Measurements from ENCODE around the gene ELANE.

ELANE gene

DNA sequence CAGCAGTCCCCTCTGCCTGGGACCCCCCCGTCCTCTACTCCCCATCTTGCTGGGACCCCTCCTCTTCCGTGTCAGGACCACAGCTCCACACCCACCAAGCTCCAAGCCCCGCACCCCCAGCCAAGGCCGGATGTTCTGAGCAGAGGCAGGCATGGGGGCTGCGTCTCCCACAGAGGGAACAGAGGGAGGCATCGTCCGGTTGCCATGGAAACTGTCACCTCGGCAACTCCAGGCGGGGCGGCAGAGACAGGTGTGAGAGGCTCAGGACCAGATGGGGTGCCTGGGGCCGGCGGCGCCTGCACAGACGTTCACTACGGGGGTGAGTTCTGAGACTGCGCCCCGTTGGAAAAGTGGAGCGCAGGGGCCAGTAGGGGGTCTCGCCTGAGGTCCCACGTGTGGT lies 46.6 kb downstream of the ELANE start:
- DNase-seq (ENCODE audit: low spot score), result peak; percentile 78

DNA sequence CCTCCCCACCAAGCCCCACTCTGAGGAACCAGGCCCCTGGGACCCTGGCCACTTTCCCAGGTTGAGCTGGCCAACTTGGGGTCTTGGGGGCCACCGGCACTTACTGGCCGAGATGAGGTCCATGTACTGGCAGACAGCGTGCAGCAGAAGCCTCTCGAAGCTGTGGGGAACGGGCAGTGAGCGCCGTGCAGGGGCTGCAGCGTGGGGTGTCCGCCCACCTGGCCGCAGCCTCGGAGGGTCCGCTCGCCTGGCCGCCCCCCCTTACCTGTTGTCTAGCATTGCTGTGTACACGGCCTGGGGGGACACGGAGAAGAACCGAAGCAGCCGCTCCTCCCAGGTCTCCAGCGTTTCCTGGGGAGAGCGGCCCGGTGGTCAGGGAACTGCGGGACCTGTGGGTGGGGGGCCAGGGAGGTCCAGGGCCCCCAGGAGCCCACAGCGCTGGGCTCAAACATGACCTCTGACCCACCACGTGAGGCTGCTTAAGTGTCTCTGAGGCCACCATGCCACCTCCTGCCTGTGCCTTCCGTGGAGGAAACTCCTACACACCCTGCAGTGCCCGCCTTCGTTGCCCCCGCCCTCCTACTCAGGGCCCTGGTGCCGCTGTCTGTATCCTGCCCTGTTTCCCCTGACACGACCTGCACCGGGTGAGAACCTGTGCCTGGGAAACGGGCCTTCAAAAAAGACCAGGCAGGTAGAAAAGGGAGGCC lies 47.4 kb downstream of the ELANE start:
- no peak for DNase-seq (ENCODE audit: low spot score)

DNA sequence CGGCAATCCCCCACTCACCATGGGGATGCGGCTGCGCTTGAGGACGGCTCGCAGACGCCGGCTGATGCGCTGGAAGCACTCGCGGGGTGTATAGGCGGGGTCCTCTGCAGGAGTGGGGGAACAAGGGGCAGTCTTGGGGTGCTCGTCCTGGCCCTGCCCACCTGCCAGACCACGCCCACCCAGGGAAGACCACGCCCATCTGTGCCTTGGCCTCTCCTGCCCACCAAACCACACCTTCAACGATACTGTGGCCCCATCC lies 47.9 kb downstream of the ELANE start:
- no peak for DNase-seq (ENCODE audit: low spot score)

DNA sequence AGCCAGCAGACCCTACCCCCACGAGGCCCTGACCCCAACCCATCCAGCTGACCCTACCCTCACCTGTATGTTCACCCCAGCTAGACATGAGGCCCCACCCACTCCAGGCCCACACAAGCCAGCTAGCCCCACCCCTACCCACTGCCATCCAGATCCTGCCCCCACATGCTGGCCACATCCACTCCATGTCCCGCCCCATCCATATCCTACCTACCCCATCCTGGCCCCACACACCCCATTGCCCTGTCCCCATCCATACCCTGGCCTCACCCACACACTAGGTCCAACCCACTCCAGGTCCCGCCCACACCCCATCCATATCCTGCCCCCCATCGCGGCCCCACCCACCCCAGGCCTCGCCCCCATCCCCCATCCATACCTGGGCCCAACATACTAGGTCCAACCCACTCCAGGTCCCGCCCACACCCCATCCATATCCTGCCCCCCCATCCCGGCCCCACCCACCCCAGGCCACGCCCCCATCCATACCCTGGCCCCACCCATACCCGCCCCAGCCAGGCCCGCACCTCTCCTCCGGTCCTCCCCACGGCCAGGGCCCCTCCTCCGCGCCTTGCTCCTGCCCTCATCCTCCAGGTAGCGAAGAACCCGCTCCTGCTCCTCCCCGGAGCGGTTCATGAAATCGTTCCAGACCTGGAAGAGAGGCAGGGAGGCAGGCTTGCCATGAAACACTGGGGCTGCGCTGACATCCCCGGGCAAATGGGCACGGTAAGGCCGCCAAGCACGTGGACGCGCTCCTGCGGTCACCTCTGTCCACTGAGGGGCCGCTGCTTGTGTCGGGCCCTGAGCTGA lies 48.4 kb downstream of the ELANE start:
- DNase-seq (ENCODE audit: low spot score), result no peak

DNA sequence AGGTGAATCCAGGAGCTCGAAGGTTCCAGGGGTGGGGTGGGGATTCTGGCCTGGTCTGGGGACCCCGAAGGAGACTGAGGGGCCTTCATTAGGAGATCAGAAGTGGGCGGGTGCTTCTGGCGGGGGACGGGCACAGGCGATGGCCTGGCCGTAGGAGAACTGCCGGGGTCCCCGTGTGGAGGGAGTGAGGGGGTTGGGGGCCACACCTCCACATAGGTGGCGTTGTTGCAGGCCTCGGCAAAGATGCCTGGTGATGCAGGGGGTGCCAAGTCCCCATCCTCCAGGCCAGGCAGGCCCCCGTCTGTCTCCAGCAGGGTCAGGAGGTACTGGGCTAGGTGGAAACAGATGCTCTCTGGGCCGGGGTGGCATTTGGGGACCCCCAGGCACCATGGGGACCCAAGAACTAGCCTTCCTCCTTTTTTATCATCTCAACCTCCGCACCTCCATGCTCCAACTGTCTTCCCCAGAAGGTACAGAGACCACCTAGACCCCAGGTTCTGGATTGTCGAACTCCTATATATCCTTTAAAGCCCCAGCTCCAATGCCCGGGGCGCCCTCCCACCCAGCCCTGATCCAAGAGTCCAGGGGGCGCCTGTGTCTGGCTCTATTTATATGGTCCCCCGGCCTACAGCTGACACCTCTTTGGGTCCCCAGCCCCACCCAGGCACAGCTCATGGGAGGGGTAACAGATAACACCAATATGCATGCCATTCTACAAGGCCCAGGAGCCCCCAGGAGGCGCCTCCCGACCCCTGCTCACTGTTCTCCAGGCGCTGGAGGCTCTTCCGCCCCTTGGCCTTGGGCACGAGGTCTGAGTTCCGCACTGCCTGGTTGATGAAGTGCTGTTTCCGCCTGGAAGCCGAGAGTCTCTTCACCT lies 49.4 kb downstream of the ELANE start:
- DNase-seq (ENCODE audit: low spot score), result no peak

DNA sequence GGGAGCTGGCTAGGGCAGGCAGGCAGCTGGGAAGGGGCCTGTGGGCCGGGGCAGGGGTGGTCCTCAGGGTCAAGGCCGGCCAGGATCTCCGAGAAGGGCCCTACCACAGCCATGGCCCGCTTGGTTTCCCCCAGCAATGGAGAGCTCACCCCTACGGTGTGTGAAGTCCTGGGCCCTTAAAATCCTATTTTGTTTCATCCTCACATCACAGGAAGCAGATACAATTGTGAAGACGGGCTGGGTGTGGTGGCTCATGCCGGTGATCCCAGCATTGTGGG lies 49.9 kb downstream of the ELANE start:
- DNase-seq (ENCODE audit: low spot score), result no peak

GRCh38 chr19:902446-903226 lies 50.5 kb downstream of the ELANE start:
- no peak for DNase-seq (ENCODE audit: low spot score)

DNA sequence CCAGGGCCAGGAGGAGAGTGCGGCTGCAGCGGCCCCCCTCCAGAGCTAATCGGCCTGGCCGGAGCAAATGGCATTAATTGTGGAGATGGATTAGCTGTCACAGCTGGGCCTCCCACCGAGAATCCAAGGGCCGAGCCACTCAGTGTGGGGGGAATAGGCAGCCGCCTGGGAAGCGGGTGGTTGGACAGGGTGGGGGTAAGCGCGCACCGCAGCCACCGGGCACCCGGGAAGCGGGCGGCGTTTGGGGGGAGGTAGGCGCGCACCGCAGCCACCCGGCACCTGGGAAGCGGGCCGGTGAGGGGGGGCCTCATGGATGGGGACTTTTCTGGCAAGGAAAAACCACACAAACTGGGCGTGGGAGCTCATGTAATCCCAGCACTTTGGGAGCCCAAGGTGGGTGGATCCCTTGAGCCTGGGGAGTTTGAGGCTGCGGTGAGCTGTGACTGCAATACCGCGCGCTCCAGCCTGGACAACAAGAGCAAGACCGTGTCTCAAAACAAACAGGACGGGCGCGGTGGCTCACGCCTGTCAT lies 51.2 kb downstream of the ELANE start:
- DNase-seq (ENCODE audit: low spot score), result no peak

DNA sequence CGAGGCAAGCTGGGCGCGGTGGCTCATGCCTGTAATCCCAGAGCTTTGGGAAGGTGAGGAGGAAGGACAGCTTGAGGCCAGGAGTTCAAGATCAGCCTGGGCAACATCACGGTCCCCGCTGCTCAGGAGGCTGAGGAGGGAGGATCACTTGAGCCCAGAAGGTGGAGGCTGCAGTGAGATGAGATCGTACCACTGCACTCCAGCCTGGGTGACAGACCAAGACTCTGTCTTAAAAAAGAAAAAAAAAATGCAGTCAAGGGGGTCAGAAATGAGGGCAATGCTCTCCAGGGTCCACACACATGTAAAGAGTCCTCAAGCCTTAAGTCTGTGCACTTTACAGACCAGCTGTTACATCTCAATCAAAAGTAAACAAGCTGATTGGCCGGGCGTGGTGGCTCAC lies 52.4 kb downstream of the ELANE start:
- DNase-seq (ENCODE audit: low spot score), result no peak
